Mucosa of descending colon (tissue), 3 donors: ENCODE results near the gene IL6. TPM values are rescaled to one million over a fixed set of nuclear protein-coding genes. Genes with fewer than 3 reads are reported as not detected.
"Not testable (repeated sequence)": the region's sequence is repeated elsewhere in the genome, so short reads cannot be mapped to it uniquely, and the experiment has no call there.

Source experiments
- ATAC-seq: fragments of 200-7000 bp; cut with Tn5 transposase; one replicate; pipeline ENCODE4 v1.9.1; 2020; ENCODE audit warnings: mild to moderate bottlenecking, moderate library complexity
- DNase-seq, 3 donors: peaks; one replicate each; pipeline ENCODE4 v3.0.0-alpha.2; 2020
- H3K36me3 ChIP-seq: fragments of 200-600 bp; one replicate; pipeline ENCODE4 v1.8.0; 2021; ENCODE audit warnings: low read depth, mild to moderate bottlenecking
- H3K4me1 ChIP-seq: fragments of 200-600 bp; one replicate; pipeline ENCODE4 v1.8.0; 2021; ENCODE audit warnings: low read depth, mild to moderate bottlenecking
- H3K4me3 ChIP-seq: fragments of 200-600 bp; one replicate; pipeline ENCODE4 v1.8.0; 2021; ENCODE audit warnings: mild to moderate bottlenecking
- H3K9me3 ChIP-seq: fragments of 200-600 bp; one replicate; pipeline ENCODE4 v1.8.0; 2021; ENCODE audit warnings: mild to moderate bottlenecking
- CTCF ChIP-seq: fragments of 200-600 bp; IDR thresholded peaks from one replicate; pipeline ENCODE4 v1.8.0; 2022; ENCODE audit warnings: antibody characterized with exemption, mild to moderate bottlenecking
- intact Hi-C, 2 donors: fragments of 100-400 bp; cut with DNase I in 1 of 2; cut with micrococcal nuclease in 1 of 2; formaldehyde crosslinking; loops; one replicate each; pipeline versions ENCODE4 v1.11.0 to v1.11.1; 2022; cut with DNase I, micrococcal nuclease
- total RNA-seq, 3 donors: library from RNA; stranded (reverse); fragmentation: NEBNext Ultra II Directional in 2 of 3; extraction: Animal tissue kit (Norgen Biotek cat#: 25700) in 2 of 3; gene quantifications; one replicate each; pipeline versions ENCODE4 v1.2.1 to v1.2.4, GENCODE V29; 2021 to 2023
- donor health status: DM: no; HTN: no; CAD: no; lungs with moderate emphysema.
- donor health status: DM: no; HTN: no; CAD: no.
- donor health status: DM: no; HTN: yes; CAD: no.

The IL6 gene
- total RNA-seq, 3 donors from 2014 or later = 0.53 to 2.2 TPM; not detected in 1

GRCh38 chr7:22762866-22763265, 35.9 kb downstream of the IL6 start:
- H3K9me3 ChIP-seq = no peaks in the 10 kb centered on the region
- no peaks in the 10 kb centered on the region for H3K4me1 ChIP-seq
- intact Hi-C loops = no loop called here
- no peak overlapping the region for H3K4me3 ChIP-seq
- DNase-seq (no peak), ATAC-seq (no peak)
- no peak for TF ChIP-seq CTCF
- H3K36me3 ChIP-seq = no peaks in the 10 kb centered on the region

- TF ChIP-seq CTCF = no peak
- intact Hi-C loops = no loop called here
- Histone ChIP-seq H3K36me3 (no peaks in the 10 kb centered on the region), H3K4me1 (no peaks in the 10 kb centered on the region), H3K4me3 (no peak overlapping the region), H3K9me3 (no peaks in the 10 kb centered on the region)
- DNase-seq (no peak), ATAC-seq (no peak)
Measured at GRCh38 chr7:22765609-22766008, 38.6 kb downstream of the IL6 start.

- no peaks in the 10 kb centered on the region for H3K36me3 ChIP-seq
- no peak overlapping the region for H3K4me3 ChIP-seq
- no peaks in the 10 kb centered on the region for H3K4me1 ChIP-seq
- intact Hi-C loops = no loop called here
- no peak for DNase-seq
- no peaks in the 10 kb centered on the region for H3K9me3 ChIP-seq
- TF ChIP-seq CTCF = no peak
- no peak for ATAC-seq
Measured at GRCh38 chr7:22771194-22771871, 44.3 kb downstream of the IL6 start.

GRCh38 chr7:22771872-22772228, 44.9 kb downstream of the IL6 start:
- no peaks in the 10 kb centered on the region for H3K36me3 ChIP-seq
- no peak for ATAC-seq
- H3K4me3 ChIP-seq = no peak overlapping the region
- no peak for TF ChIP-seq CTCF
- H3K4me1 ChIP-seq = no peaks in the 10 kb centered on the region
- intact Hi-C loops = no loop called here
- no peaks in the 10 kb centered on the region for H3K9me3 ChIP-seq
- no peak for DNase-seq

- Histone ChIP-seq H3K36me3 (no peaks in the 10 kb centered on the region), H3K4me1 (no peaks in the 10 kb centered on the region), H3K4me3 (no peak overlapping the region), H3K9me3 (no peaks in the 10 kb centered on the region)
- no peak for TF ChIP-seq CTCF
- ATAC-seq = no peak
- intact Hi-C loops = no loop called here
- no peak for DNase-seq
Measured at GRCh38 chr7:22772885-22773284, 45.9 kb downstream of the IL6 start.

- Histone ChIP-seq H3K9me3 (no peaks in the 10 kb centered on the region), H3K4me3 (no peak overlapping the region), H3K4me1 (no peaks in the 10 kb centered on the region), H3K36me3 (no peaks in the 10 kb centered on the region)
- intact Hi-C loops = no loop called here
- ATAC-seq = no peak
- TF ChIP-seq CTCF = no peak
- no peak for DNase-seq
Measured at GRCh38 chr7:22776964-22777363, 50.0 kb downstream of the IL6 start.

- H3K9me3 ChIP-seq, H3K4me1 ChIP-seq, H3K36me3 ChIP-seq, intact Hi-C loops, H3K4me3 ChIP-seq, ATAC-seq, DNase-seq: not testable (repeated sequence)
Measured at GRCh38 chr7:22779730-22780323, 52.8 kb downstream of the IL6 start.
